WI38 (cell line): ENCODE data around the gene PALD1.

ENCODE experiments used
- H3K4me3 ChIP-seq: 2 replicates; pipeline ENCODE4 v1.5.1; 2011; ENCODE audit warnings: low read depth, mild to moderate bottlenecking, control low read depth, low read length
- TF ChIP-seq, protein P1 (sequence below): IDR thresholded peaks from 2 replicates; pipeline ENCODE4 v1.5.1; 2012; ENCODE audit warnings: low read depth, mild to moderate bottlenecking, control low read depth, low read length

The PALD1 gene

DNA sequence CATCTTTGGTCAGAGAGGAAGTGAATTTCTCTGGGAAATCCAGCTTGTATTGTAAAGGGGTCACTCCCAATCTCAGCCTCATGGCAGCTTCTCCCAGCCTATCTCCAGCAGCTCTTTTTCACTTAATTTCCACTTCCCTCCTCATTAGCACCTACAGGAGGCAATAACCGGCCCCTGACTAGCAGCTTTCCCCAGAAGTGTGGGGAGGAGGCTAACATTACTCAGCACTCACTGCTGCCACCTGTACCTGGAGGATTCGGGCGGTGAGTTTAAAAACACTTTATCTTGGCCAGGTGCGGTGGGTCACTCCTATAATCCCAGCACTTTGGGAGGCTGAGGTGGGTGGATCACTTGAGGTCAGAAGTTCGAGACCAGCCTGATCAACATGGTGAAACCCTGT lies 40.8 kb upstream of the PALD1 start:
- no peak overlapping the region for H3K4me3 ChIP-seq
- TF ChIP-seq, protein P1, sequence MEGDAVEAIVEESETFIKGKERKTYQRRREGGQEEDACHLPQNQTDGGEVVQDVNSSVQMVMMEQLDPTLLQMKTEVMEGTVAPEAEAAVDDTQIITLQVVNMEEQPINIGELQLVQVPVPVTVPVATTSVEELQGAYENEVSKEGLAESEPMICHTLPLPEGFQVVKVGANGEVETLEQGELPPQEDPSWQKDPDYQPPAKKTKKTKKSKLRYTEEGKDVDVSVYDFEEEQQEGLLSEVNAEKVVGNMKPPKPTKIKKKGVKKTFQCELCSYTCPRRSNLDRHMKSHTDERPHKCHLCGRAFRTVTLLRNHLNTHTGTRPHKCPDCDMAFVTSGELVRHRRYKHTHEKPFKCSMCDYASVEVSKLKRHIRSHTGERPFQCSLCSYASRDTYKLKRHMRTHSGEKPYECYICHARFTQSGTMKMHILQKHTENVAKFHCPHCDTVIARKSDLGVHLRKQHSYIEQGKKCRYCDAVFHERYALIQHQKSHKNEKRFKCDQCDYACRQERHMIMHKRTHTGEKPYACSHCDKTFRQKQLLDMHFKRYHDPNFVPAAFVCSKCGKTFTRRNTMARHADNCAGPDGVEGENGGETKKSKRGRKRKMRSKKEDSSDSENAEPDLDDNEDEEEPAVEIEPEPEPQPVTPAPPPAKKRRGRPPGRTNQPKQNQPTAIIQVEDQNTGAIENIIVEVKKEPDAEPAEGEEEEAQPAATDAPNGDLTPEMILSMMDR, result no peak

DNA sequence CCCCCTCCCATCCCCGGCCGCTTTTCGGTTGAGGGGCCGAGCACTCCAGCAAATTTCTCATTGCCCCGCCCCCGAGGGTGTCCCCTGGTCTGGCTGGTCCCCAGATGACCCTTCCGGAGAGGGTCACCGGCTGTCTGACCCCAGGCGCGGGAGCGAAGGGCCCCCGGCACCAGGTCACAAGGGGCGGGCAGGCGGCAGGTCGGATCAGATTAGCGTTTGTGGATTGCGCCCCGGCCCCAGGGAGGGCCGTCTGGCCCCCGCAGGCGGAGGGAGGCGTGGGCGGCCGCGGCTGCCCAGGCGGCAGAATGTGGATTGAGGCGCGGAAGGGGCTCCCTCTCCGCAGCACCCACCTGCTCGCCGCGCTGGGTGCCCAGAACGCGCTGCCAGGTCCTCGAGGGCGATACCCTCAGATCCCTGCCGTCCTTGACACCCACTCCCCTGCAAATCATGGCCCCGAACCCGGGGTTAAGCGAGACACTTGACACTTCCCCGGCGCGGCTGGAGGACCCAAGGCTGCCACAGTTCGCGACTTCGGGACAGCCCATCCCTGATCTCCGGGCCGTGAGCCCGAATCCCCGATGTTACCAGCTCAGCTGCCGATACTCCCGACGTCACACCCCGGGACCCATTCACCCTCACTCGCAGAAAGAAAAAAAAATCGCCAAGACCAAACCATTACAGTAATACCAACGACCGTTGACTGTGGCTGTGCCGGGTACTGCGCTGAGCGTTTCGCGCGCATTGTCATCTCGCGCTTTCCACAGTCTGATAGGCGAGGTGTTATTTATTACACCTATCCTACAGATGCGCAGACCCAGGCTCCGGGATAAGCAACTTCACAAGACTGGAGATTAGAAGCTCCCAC lies 38.0 kb upstream of the PALD1 start:
- TF ChIP-seq, protein P1, result no peak
- no peak overlapping the region for H3K4me3 ChIP-seq

DNA sequence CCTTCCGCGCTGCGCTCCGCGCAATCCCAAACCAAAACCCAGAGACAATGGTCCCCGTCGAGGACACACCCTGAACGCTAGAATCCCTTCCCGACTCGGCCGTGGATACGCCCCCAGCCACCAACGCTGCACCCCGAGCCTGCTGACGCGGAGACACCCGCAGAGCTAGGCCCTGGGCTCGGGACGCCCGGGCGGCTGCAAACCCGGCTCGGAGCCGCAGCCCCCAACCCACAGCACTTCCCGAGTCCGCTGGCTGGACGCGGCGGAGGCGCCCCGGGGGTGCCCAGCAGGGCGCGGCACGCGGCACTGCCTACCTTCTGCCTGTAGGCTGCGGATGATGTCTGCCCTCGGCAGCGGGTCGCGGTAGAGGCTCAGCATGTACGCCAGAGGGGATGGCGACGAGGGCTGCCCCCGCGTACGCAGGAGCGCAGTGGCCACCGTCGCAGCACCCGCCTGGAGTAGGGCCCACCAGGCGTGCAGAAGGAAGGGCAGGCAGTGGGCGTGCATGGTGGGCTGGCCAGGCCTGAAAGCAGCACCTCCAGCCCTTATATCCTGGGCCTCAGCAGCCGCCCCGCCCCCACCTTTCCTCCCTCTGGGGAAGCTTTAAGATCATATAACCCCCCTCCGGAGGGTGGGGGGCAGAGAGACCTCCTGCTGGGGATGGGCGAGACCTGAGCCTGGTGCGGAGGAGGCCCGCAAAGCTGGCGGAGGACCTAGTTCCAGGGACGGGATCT lies 37.2 kb upstream of the PALD1 start, which contains the start of gene NODAL:
Gene NODAL (minus strand): TSS at position 521 of the 734 bp plus-strand sequence. CDS start 14 bp downstream, at position 507.
- TF ChIP-seq, protein P1, result no peak
- no peak within 1 kb of the TSS for H3K4me3 ChIP-seq

DNA sequence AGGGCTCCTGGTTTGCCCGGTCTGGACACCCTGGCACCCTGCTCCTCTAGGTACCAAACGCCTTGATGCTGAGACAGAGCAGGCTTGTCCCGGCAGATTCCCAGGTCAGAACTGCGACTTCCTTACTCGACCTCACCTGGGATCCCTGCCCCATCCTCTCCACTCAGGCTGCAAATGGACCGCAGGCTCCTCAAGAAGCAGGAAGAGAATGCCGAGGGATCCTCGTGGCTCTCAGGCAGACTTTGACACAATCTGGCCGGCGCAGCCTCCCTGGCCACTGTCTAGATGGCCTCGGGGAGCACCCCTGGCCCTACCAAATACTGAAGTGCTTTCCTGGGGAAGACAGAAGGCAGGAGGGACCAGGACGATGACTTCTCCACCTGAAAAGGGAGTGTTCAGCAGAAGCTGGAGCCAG lies 36.7 kb upstream of the PALD1 start:
- H3K4me3 ChIP-seq, result no peak overlapping the region
- TF ChIP-seq, protein P1, result no peak

DNA sequence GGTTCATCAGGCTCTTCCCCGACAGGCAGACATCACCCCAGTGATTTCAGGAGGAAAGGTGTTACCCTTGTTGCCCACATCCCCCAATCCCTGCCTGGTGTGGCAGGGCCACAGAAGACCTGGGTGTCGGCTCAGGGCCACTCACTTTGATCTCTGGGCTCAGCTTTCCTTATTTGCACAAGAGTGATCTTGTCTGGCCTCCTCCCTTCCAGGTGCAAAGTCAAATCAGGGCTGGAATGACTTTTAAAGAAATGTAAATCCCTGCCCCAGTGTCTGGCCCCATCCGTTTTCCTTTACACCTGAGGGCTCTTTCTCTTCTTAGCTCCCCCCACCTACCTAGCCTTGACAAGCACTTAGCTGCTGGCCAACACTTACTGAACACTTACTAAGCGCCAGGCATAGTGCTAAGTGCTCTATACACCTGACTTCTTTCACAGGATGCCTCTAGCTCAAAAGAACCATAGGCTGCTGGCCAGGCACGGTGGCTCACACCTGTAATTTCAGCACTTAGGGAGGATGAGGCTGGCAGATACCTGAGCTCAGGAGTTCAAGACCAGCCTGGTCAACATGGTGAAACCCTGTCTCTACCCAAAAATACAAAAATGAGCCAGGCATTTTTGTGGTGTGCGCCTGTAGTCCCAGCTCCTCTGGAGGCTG lies 36.1 kb upstream of the PALD1 start:
- TF ChIP-seq, protein P1, result no peak
- no peak overlapping the region for H3K4me3 ChIP-seq

DNA sequence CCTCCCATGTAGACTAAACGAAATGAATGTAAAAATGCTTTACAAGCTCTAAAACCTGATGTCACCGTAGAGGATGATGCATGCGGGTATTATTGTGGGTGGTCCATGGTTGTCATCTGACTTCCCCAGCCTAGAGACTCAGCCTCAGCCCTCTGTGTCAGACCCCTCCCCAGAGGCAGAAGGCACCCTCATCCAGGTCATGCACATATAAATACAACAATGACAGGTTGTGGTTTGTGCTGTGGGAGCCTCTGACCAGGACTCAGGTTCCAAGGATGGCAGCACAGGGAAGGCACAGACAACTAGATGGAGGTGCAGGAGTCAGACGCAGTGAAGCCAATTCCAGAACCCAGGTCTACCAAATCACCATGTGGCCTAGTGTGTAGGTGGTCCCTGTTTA lies 33.8 kb upstream of the PALD1 start:
- no peak overlapping the region for H3K4me3 ChIP-seq
- TF ChIP-seq, protein P1, result no peak
